H1 (cell line): ENCODE results near the gene GPR15. TPM values are rescaled to one million over a fixed set of nuclear protein-coding genes. Genes with fewer than 3 reads are reported as not detected.

Experiments
- CEBPB ChIP-seq: IDR thresholded peaks from 2 replicates; pipeline ENCODE4 v1.6.1; 2012; ENCODE audit warnings: low read depth, low read length
- FOSL1 ChIP-seq: IDR thresholded peaks from 2 replicates; pipeline ENCODE4 v1.6.1; 2011; ENCODE audit warnings: mild to moderate bottlenecking, low read depth, low read length, moderate library complexity; ENCODE audit not compliant: insufficient read depth
- KDM1A ChIP-seq: fragments of 200-600, 300-600 bp; sonication (generic); IDR thresholded peaks from 2 replicates; pipeline ENCODE4 v1.7.1; 2016; ENCODE audit warnings: mild to moderate bottlenecking, low read length, borderline replicate concordance
- POLR2AphosphoS5 ChIP-seq: IDR thresholded peaks from 2 replicates; pipeline ENCODE4 v1.6.1; 2011; ENCODE audit warnings: low read depth, low read length
- polyA plus RNA-seq, 7 experiments: library from polyadenylated mRNA; depleted of rRNA in 3 of 7; stranded (reverse) in 5 of 7; unstranded in 2 of 7; fragments of >200 nt in 5 of 7; fragments of 200-250 nt in 2 of 7; gene quantifications; 1 replicate in 5 of 7; 2 replicates in 1 of 7; 4 replicates in 1 of 7; pipeline versions ENCODE4 v1.2.1 to v1.2.3, GENCODE V29; 2011 to 2013; ENCODE audit warnings: missing spikeins in 2 of 7, mixed read lengths in 2 of 7
- total RNA-seq: library from RNA; stranded (reverse); fragmentation: NEBNext Ultra II Directional; extraction: Animal tissue kit (Norgen Biotek cat#: 25700); gene quantifications from 2 replicates; pipeline ENCODE4 v1.2.1, GENCODE V29; 2021
- TF ChIP-seq, protein P1 (sequence below): fragments of 300-600 bp; sonication (generic); IDR thresholded peaks from 2 replicates; pipeline ENCODE4 v1.7.1; 2012; ENCODE audit warnings: low read length, moderate library complexity, mild to moderate bottlenecking, inconsistent platforms; ENCODE audit not compliant: insufficient replicate concordance

The GPR15 gene
- total and polyA plus RNA-seq, 2 of the 8 experiments (the other 6 are each of a cell fraction or from before 2014, with no cell fraction given) = not detected

DNA sequence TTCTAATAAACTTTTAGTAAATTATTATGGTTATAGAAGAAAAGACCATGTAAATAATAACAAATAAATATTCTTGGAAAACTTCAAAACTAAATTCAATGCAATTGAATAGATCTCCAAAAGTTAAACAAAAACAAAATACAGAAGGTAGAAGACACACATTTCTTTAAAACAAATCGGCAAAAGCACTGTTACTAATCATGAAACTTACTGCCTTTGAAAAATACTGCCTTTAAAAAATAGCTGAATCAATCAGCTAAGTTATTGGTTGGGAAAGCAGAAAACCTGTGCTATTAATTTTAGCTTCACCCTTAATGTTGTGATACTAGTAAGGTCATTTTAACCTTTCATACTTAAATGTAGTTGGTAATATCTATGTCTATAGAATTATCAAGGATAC lies 3.0 kb downstream of the GPR15 start (continued):
- TF ChIP-seq, protein P1, sequence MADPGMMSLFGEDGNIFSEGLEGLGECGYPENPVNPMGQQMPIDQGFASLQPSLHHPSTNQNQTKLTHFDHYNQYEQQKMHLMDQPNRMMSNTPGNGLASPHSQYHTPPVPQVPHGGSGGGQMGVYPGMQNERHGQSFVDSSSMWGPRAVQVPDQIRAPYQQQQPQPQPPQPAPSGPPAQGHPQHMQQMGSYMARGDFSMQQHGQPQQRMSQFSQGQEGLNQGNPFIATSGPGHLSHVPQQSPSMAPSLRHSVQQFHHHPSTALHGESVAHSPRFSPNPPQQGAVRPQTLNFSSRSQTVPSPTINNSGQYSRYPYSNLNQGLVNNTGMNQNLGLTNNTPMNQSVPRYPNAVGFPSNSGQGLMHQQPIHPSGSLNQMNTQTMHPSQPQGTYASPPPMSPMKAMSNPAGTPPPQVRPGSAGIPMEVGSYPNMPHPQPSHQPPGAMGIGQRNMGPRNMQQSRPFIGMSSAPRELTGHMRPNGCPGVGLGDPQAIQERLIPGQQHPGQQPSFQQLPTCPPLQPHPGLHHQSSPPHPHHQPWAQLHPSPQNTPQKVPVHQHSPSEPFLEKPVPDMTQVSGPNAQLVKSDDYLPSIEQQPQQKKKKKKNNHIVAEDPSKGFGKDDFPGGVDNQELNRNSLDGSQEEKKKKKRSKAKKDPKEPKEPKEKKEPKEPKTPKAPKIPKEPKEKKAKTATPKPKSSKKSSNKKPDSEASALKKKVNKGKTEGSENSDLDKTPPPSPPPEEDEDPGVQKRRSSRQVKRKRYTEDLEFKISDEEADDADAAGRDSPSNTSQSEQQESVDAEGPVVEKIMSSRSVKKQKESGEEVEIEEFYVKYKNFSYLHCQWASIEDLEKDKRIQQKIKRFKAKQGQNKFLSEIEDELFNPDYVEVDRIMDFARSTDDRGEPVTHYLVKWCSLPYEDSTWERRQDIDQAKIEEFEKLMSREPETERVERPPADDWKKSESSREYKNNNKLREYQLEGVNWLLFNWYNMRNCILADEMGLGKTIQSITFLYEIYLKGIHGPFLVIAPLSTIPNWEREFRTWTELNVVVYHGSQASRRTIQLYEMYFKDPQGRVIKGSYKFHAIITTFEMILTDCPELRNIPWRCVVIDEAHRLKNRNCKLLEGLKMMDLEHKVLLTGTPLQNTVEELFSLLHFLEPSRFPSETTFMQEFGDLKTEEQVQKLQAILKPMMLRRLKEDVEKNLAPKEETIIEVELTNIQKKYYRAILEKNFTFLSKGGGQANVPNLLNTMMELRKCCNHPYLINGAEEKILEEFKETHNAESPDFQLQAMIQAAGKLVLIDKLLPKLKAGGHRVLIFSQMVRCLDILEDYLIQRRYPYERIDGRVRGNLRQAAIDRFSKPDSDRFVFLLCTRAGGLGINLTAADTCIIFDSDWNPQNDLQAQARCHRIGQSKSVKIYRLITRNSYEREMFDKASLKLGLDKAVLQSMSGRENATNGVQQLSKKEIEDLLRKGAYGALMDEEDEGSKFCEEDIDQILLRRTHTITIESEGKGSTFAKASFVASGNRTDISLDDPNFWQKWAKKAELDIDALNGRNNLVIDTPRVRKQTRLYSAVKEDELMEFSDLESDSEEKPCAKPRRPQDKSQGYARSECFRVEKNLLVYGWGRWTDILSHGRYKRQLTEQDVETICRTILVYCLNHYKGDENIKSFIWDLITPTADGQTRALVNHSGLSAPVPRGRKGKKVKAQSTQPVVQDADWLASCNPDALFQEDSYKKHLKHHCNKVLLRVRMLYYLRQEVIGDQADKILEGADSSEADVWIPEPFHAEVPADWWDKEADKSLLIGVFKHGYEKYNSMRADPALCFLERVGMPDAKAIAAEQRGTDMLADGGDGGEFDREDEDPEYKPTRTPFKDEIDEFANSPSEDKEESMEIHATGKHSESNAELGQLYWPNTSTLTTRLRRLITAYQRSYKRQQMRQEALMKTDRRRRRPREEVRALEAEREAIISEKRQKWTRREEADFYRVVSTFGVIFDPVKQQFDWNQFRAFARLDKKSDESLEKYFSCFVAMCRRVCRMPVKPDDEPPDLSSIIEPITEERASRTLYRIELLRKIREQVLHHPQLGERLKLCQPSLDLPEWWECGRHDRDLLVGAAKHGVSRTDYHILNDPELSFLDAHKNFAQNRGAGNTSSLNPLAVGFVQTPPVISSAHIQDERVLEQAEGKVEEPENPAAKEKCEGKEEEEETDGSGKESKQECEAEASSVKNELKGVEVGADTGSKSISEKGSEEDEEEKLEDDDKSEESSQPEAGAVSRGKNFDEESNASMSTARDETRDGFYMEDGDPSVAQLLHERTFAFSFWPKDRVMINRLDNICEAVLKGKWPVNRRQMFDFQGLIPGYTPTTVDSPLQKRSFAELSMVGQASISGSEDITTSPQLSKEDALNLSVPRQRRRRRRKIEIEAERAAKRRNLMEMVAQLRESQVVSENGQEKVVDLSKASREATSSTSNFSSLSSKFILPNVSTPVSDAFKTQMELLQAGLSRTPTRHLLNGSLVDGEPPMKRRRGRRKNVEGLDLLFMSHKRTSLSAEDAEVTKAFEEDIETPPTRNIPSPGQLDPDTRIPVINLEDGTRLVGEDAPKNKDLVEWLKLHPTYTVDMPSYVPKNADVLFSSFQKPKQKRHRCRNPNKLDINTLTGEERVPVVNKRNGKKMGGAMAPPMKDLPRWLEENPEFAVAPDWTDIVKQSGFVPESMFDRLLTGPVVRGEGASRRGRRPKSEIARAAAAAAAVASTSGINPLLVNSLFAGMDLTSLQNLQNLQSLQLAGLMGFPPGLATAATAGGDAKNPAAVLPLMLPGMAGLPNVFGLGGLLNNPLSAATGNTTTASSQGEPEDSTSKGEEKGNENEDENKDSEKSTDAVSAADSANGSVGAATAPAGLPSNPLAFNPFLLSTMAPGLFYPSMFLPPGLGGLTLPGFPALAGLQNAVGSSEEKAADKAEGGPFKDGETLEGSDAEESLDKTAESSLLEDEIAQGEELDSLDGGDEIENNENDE = no peak
- TF ChIP-seq KDM1A = no peak
- TF ChIP-seq POLR2AphosphoS5 = no peak
- TF ChIP-seq CEBPB = no peak
- no peak for TF ChIP-seq FOSL1
